A549 (cell line): ENCODE results near the gene CENPF. TPM values are rescaled to one million over a fixed set of nuclear protein-coding genes. Genes with fewer than 3 reads are reported as not detected.
A peak's percentile ranks its signal among the peaks of the same experiment; 100 is the strongest.
"Not testable (repeated sequence)": the region's sequence is repeated elsewhere in the genome, so short reads cannot be mapped to it uniquely, and the experiment has no call there.

Experiments
- ATAC-seq, 2 experiments: fragments of 200-7000 bp in 1 of 2; fragments of >200 bp in 1 of 2; cut with Nextera tagmentation in 1 of 2; cut with Tn5 transposase in 1 of 2; 3 replicates each; pipeline versions ENCODE4 v1.8.0 to v1.9.1; 2018 to 2020; ENCODE audit warnings: mild to moderate bottlenecking in 1 of 2, moderate library complexity in 1 of 2
- CTCF ChIA-PET: fragments of 300-600 bp; sonication (Branson Sonifier 250); formaldehyde crosslinking; extraction: SDS; loops from one replicate; lab custom pipeline; 2021; ENCODE audit warnings: antibody characterized with exemption, inconsistent platforms; lab: Yijun Ruan, JAX
- POLR2A ChIA-PET: fragments of 350-600 bp; formaldehyde crosslinking; extraction: SDS; loops from one replicate; lab custom pipeline; 2021; ENCODE audit warnings: antibody characterized with exemption, inconsistent platforms; lab: Yijun Ruan, JAX
- DNase-seq, 2 experiments: peaks; one replicate each; pipeline versions ENCODE4 v3.0.0 to v3.0.0-alpha.2; 2011 to 2016; ENCODE audit warnings: low read depth in 1 of 2, low spot score in 1 of 2
- FAIRE-seq: peaks from 2 replicates; lab custom pipeline; 2011; peaks lifted over from hg19 to GRCh38; lab: Jason Lieb, UNC
- H3K27ac ChIP-seq, 2 experiments: fragments of >200 bp; sonication (Bioruptor Twin); formaldehyde crosslinking; 3 replicates each; pipeline ENCODE4 v1.5.1; 2016 to 2017
- H3K4me1 ChIP-seq: fragments of >200 bp; sonication (Bioruptor Twin); formaldehyde crosslinking; 3 replicates; pipeline ENCODE4 v1.6.1; 2016
- H3K4me2 ChIP-seq: fragments of >200 bp; sonication (Bioruptor Twin); formaldehyde crosslinking; 3 replicates; pipeline ENCODE4 v1.6.1; 2016
- H3K4me3 ChIP-seq: fragments of >200 bp; sonication (Bioruptor Twin); formaldehyde crosslinking; 3 replicates; pipeline ENCODE4 v1.5.1; 2016
- H3K9me3 ChIP-seq: fragments of >200 bp; sonication (Bioruptor Twin); formaldehyde crosslinking; 3 replicates; pipeline ENCODE4 v1.6.1; 2016
- BHLHE40 ChIP-seq: IDR thresholded peaks from 2 replicates; pipeline ENCODE4 v1.6.1; 2012; ENCODE audit warnings: low read depth, low read length, inconsistent platforms
- CBX8 ChIP-seq: fragments of 200-600 bp; sonication (generic); IDR thresholded peaks from 2 replicates; pipeline ENCODE4 v1.6.1; 2016
- CEBPB ChIP-seq, 2 experiments: fragments of >200 bp in 1 of 2; sonication (Bioruptor Twin) in 1 of 2; formaldehyde crosslinking in 1 of 2; IDR thresholded peaks; 2 replicates each; pipeline ENCODE4 v1.6.1; 2012 to 2016
- CHD2 ChIP-seq: fragments of 150-350 bp; IDR thresholded peaks from 2 replicates; pipeline ENCODE4 v1.6.1; 2014; ENCODE audit warnings: low read length; ENCODE audit not compliant: partially characterized antibody
- E2F6 ChIP-seq: IDR thresholded peaks from 2 replicates; pipeline ENCODE4 v1.6.1; 2012; ENCODE audit warnings: low read depth, borderline replicate concordance
- EHMT2 ChIP-seq: fragments of 200-600 bp; sonication (generic); IDR thresholded peaks from 2 replicates; pipeline ENCODE4 v1.6.1; 2016; ENCODE audit warnings: antibody characterized with exemption, low read depth, mild to moderate bottlenecking, moderate library complexity
- EP300 ChIP-seq, 2 experiments: fragments of >200 bp; sonication (Bioruptor Twin); formaldehyde crosslinking; IDR thresholded peaks; 2 replicates in 1 of 2; 3 replicates in 1 of 2; pipeline ENCODE4 v1.6.1; 2016 to 2017
- FOSB ChIP-seq: fragments of 250-450 bp; sonication (Bioruptor Pico); IDR thresholded peaks from 2 replicates; pipeline ENCODE4 v1.5.0; 2020; ENCODE audit warnings: mild to moderate bottlenecking, moderate library complexity
- FOSL2 ChIP-seq, 2 experiments: fragments of 450-650 bp in 1 of 2; fragments of >200 bp in 1 of 2; sonication (Bioruptor Twin) in 1 of 2; formaldehyde crosslinking; IDR thresholded peaks; 2 replicates each; pipeline versions ENCODE4 v1.5.0 to v1.6.1; 2016 to 2020; ENCODE audit warnings: mild to moderate bottlenecking in 1 of 2, moderate library complexity in 1 of 2
- FOXS1 ChIP-seq: fragments of 250-450 bp; sonication (Bioruptor Pico); IDR thresholded peaks from 2 replicates; pipeline ENCODE4 v1.5.0; 2020; ENCODE audit warnings: mild to moderate bottlenecking, moderate library complexity
- GATA3 ChIP-seq: IDR thresholded peaks from 2 replicates; pipeline ENCODE4 v1.6.1; 2012; ENCODE audit warnings: borderline replicate concordance
- HDAC2 ChIP-seq: fragments of 200-600 bp; sonication (generic); IDR thresholded peaks from 2 replicates; pipeline ENCODE4 v1.6.1; 2016
- HEYL ChIP-seq: fragments of 250-450 bp; sonication (Bioruptor Pico); IDR thresholded peaks from 2 replicates; pipeline ENCODE4 v1.8.0; 2021; ENCODE audit warnings: mild to moderate bottlenecking, moderate library complexity
- HOXA7 ChIP-seq: fragments of 250-450 bp; sonication (Bioruptor Pico); IDR thresholded peaks from 2 replicates; pipeline ENCODE4 v1.5.0; 2020; ENCODE audit warnings: mild to moderate bottlenecking, moderate library complexity
- HOXB13 ChIP-seq: fragments of 250-450 bp; sonication (Bioruptor Pico); IDR thresholded peaks from 2 replicates; pipeline ENCODE4 v1.5.0; 2020; ENCODE audit warnings: low read depth, mild to moderate bottlenecking, moderate library complexity
- HOXB5 ChIP-seq: fragments of 250-450 bp; sonication (Bioruptor Pico); IDR thresholded peaks from 2 replicates; pipeline ENCODE4 v1.5.0; 2020; ENCODE audit warnings: mild to moderate bottlenecking, moderate library complexity
- MAX ChIP-seq: IDR thresholded peaks from 2 replicates; pipeline ENCODE4 v1.6.1; 2012
- MYC ChIP-seq: IDR thresholded peaks from 2 replicates; pipeline ENCODE4 v1.6.1; 2012; ENCODE audit warnings: mild to moderate bottlenecking, inconsistent platforms, low read length, improper control_type of control experiment, borderline replicate concordance
- NFE2L2 ChIP-seq: fragments of 150-350 bp; conservative IDR thresholded peaks from 2 replicates; pipeline ENCODE4 v1.6.1; 2014; ENCODE audit warnings: low read length
- PBX3 ChIP-seq: IDR thresholded peaks from 2 replicates; pipeline ENCODE4 v1.6.1; 2012
- POLR2A ChIP-seq: IDR thresholded peaks from 2 replicates; pipeline ENCODE4 v1.6.1; 2012; ENCODE audit warnings: mild to moderate bottlenecking, low read length
- POLR2AphosphoS2 ChIP-seq: conservative IDR thresholded peaks from 2 replicates; pipeline ENCODE4 v1.6.1; 2012; ENCODE audit warnings: low read length, improper control_type of control experiment, inconsistent platforms
- RARB ChIP-seq: fragments of 250-450 bp; sonication (Bioruptor Pico); IDR thresholded peaks from 2 replicates; pipeline ENCODE4 v1.8.0; 2021; ENCODE audit warnings: mild to moderate bottlenecking, moderate library complexity
- RNF2 ChIP-seq: fragments of 200-600 bp; sonication (generic); IDR thresholded peaks from 2 replicates; pipeline ENCODE4 v1.6.1; 2016; ENCODE audit warnings: low read depth, mild to moderate bottlenecking, antibody characterized with exemption, moderate library complexity, borderline replicate concordance
- SMC3 ChIP-seq: fragments of >200 bp; sonication (Bioruptor Twin); formaldehyde crosslinking; IDR thresholded peaks from 3 replicates; pipeline ENCODE4 v1.6.1; 2018; ENCODE audit warnings: inconsistent platforms
- TFCP2L1 ChIP-seq: fragments of 250-450 bp; sonication (Bioruptor Pico); IDR thresholded peaks from 2 replicates; pipeline ENCODE4 v1.5.0; 2021; ENCODE audit warnings: mild to moderate bottlenecking
- TP53 ChIP-seq: fragments of 250-450 bp; sonication (Bioruptor Pico); IDR thresholded peaks from 2 replicates; pipeline ENCODE4 v1.5.0; 2021; ENCODE audit warnings: mild to moderate bottlenecking, moderate library complexity
- ZC3H11A ChIP-seq: fragments of 450-650 bp; IDR thresholded peaks from 2 replicates; pipeline ENCODE4 v1.6.1; 2014; ENCODE audit warnings: antibody characterized with exemption, mild to moderate bottlenecking
- ZFP36 ChIP-seq: fragments of 450-650 bp; IDR thresholded peaks from 2 replicates; pipeline ENCODE4 v1.6.1; 2014; ENCODE audit warnings: borderline replicate concordance; ENCODE audit not compliant: partially characterized antibody
- ZNF302 ChIP-seq: fragments of 250-450 bp; sonication (Bioruptor Pico); IDR thresholded peaks from 2 replicates; pipeline ENCODE4 v1.9.0; 2021; ENCODE audit warnings: inconsistent platforms, mild to moderate bottlenecking, moderate library complexity
- WGBS: methylation state at CpG from one replicate; pipeline ENCODE4 v1.1.6; 2017; ENCODE audit errors: missing lambda C conversion rate; 5-methylcytosine and 5-hydroxymethylcytosine counted together
- polyA plus RNA-seq, 4 experiments: library from polyadenylated mRNA; depleted of rRNA in 3 of 4; stranded (reverse); fragments of >200 nt; fragmentation: RNase III in 1 of 4; extraction: RNeasy Plus Mini Kit Qiagen cat#74134 plus additional on column Dnase treatment in 1 of 4; gene quantifications; 2 replicates in 3 of 4; 3 replicates in 1 of 4; pipeline ENCODE4 v1.2.3, GENCODE V29; 2011 to 2017
- TF ChIP-seq, protein P1 (sequence below): fragments of 450-650 bp; IDR thresholded peaks from 2 replicates; pipeline ENCODE4 v1.6.1; 2014; ENCODE audit warnings: antibody characterized with exemption

CENPF gene
- polyA plus RNA-seq, 2 of the 4 experiments (the other 2 are of a cell fraction) = 53.0 to 70.6 TPM

DNA sequence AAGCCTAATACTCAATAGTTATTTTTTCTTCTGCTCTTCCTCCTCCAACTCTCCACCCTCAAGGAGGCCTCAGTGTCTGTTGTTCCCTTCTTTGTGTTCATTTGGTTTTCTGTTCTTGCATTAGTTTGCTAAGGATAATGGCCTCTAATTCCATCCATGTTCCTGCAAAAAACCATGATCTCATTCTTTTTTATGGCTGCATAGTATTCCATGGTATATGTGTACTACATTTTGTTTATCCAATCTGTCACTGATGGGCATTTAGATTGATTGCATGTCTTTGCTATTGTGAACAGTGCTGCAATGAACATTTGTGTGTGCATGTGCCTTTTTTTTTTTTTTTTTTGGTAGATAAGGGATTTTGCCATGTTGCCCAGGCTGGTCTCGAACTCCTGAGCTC lies 6.7 kb downstream of the CENPF start (continued):
- TF ChIP-seq CHD2 (no peak), TFCP2L1 (CRISPR knock-in tag) (no peak), SMC3 (no peak), HOXB5 (CRISPR knock-in tag) (no peak), NFE2L2 (no peak), EHMT2 (no peak)
- TF ChIP-seq, protein P1, sequence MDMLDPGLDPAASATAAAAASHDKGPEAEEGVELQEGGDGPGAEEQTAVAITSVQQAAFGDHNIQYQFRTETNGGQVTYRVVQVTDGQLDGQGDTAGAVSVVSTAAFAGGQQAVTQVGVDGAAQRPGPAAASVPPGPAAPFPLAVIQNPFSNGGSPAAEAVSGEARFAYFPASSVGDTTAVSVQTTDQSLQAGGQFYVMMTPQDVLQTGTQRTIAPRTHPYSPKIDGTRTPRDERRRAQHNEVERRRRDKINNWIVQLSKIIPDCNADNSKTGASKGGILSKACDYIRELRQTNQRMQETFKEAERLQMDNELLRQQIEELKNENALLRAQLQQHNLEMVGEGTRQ = no peak

GRCh38 chr1:214610136-214610535 lies 7.1 kb downstream of the CENPF start:
- DNase-seq, POLR2A ChIA-PET, H3K4me3 ChIP-seq, H3K4me2 ChIP-seq, H3K9me3 ChIP-seq, ATAC-seq, FAIRE-seq, H3K27ac ChIP-seq: not testable (repeated sequence)
- CTCF ChIA-PET = interaction anchor here (1.2 to 1.9 kb wide), 2 partner anchors 17 to 278 kb away, joined by 4 to 8 read pairs; no protein-coding TSS in a partner anchor
- H3K4me1 ChIP-seq = peaks cover 16% of the 10 kb centered on the region

DNA sequence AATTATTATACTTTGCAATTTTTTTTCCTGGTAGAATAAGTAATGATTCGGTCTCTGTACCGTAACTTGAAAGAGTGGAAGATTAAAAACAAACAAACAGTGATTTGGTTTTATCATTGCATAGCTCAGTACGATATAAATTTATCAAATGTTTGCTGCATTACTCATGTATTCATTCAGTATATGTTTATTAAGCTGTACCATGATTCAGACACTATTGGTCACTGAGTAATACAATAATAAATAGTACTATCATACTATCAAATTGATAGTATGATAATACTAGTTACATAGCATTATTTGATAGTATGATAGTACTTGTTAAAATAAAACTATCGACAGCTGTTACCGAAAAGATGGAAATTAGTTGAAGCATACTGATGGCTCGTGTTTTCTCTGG lies 12.1 kb downstream of the CENPF start:
- FAIRE-seq (peak; percentile 54), DNase-seq (peak in 1 of 2 experiments; percentile 16), ATAC-seq (peak in 1 of 2 experiments; percentile 59; a peak in 3 of 6 replicates)
- 49% methylated on average over 6 of the region's 6 CpGs for WGBS
- CTCF ChIA-PET = no interaction called here
- H3K4me3 ChIP-seq = no peak overlapping the region
- H3K4me2 ChIP-seq = peak overlapping the region; percentile 48
- peaks cover 20% of the 10 kb centered on the region for H3K4me1 ChIP-seq
- H3K27ac ChIP-seq = no peak overlapping the region
- POLR2A ChIA-PET = no interaction called here
- peaks cover 6% of the 10 kb centered on the region for H3K9me3 ChIP-seq
- TF ChIP-seq ZNF302 (CRISPR knock-in tag) (no peak), HEYL (no peak), CHD2 (no peak), HOXB5 (CRISPR knock-in tag) (no peak), MAX (no peak), GATA3 (peak; percentile 52; the same call in 1 of the 2 replicates), HOXA7 (CRISPR knock-in tag) (no peak), E2F6 (no peak), EP300 (IDR thresholded peaks at IDR 0.05) (no peak), BHLHE40 (no peak), POLR2AphosphoS2 (no peak), ZFP36 (no peak), FOSL2 (IDR thresholded peaks at IDR 0.05) (no peak), FOSL2 (CRISPR knock-in tag; IDR thresholded peaks at IDR 0.05) (peak; percentile 32)

DNA sequence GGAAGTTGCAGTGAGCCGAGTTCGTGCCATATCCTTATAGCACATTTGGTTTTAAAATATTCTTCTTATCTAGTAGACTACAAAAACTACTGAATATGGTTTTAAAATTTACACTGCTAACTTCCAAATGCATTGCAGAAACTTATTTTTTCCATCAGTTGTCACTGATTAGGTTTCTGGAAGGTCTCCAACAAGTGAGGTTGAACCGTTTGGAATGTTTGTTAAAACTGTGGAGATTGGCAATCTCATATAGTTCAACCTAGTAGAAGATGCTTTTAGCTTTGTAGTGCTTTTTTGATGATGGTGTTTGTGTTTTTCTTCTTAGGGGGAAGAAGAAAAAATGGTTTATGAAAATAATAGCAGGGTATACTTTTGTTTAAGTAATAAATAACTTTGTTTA lies 12.9 kb downstream of the CENPF start:
- Histone ChIP-seq H3K9me3 (peaks cover 2% of the 10 kb centered on the region), H3K4me2 (no peak overlapping the region), H3K27ac (no peak overlapping the region)
- no peak for DNase-seq
- 79% methylated on average over 3 of the region's 3 CpGs for WGBS
- POLR2A ChIA-PET = no interaction called here
- no peak for ATAC-seq
- no peak for TF ChIP-seq PBX3
- no peak for TF ChIP-seq HOXB13 (CRISPR knock-in tag)
- no peak for TF ChIP-seq RARB (CRISPR knock-in tag)
- TF ChIP-seq TP53 (CRISPR knock-in tag) = no peak
- no peak for TF ChIP-seq HEYL
- TF ChIP-seq EP300 (IDR thresholded peaks at IDR 0.05) = no peak
- TF ChIP-seq POLR2A = no peak
- TF ChIP-seq, protein P1 = no peak
- no peak for TF ChIP-seq CEBPB (IDR thresholded peaks at IDR 0.05)
- no peak for TF ChIP-seq MYC
- no peak for TF ChIP-seq ZC3H11A
- no peak for TF ChIP-seq RNF2
- no peak for TF ChIP-seq CBX8
- no peak for TF ChIP-seq FOSB (CRISPR knock-in tag)
- no peak for TF ChIP-seq FOXS1 (CRISPR knock-in tag)
- no peak for TF ChIP-seq GATA3
- TF ChIP-seq HDAC2 = no peak
- TF ChIP-seq, all 56 proteins: peak for 0
- FAIRE-seq = no peak
- Histone ChIP-seq H3K4me3 (no peak overlapping the region), H3K4me1 (peaks cover 20% of the 10 kb centered on the region)
- CTCF ChIA-PET = interaction anchor here (1.2 to 2.3 kb wide), 2 partner anchors 22 to 283 kb away, joined by 3 to 6 read pairs; no protein-coding TSS in a partner anchor
